ENCODE measurements around the gene NEMP1. TPM values are rescaled to one million over a fixed set of nuclear protein-coding genes. Genes with fewer than 3 reads are reported as not detected.
"Not testable (repeated sequence)": the region's sequence is repeated elsewhere in the genome, so short reads cannot be mapped to it uniquely, and the experiment has no call there.

NEMP1 gene
- total RNA-seq, 1 experiment from 2014 or later = 13.6 TPM

- peak; percentile 23 for DNase-seq (ENCODE audit: low spot score)
Measured at GRCh38 chr12:57031138-57031725, 47.4 kb downstream of the NEMP1 start.

- no peak for DNase-seq (ENCODE audit: low spot score)
Measured at GRCh38 chr12:57029457-57029856, 49.1 kb downstream of the NEMP1 start.

DNA sequence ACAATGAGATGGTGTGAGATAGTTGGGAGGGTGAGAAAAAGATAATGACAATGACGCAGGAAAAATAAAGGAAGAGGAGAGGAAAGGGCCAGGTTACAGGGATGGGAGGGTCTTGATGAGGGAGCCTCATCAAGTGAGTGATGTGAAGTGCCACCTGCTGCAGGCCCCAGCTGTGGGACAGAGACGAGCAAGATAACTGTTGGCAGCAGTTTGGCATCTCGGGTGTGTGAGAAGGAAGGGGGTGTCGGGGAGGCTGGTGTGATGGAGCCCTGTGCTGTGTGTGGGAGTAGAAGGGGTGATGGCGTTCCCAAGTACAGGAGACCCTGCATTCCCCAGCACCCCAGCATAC is 50.8 kb downstream of the NEMP1 start:
- no peak for DNase-seq (ENCODE audit: low spot score)

DNA sequence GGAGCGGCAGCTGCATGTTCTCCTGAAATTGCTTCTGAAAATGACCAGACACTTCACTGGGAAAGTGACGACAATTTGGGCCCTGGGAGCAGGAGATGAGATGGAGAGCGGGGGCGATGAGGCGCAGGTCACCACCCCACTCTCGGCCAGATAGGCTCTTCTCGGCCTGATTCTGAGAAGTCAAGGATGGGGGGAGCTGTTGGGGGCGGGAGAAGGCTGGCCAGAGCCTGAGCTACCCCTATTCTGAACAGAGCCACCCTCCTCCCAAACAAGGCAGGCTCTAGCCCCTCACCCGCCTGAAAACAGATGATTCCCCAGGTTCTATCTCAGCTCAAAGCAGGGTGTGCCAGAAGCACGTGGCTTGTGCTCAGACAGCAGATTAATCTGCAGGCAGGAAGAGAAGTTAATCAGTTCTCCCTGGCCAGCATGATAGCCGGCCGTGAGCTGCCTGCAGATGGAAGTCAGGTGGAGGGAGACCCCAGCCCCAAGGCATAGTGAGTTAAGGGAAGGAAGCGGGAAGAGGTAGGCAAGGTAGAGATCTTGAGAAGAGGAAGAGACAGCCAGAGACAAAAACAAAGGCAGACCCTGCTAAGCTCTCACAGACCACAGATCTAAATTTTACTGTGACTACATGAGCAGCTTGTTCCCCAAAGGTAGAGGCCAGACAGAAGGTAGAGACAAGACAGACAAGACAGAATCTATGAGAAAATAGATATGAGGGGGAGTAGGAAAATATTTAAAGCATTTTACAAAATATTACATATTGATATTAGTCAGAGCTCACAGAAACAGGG is 51.4 kb downstream of the NEMP1 start:
- DNase-seq (ENCODE audit: low spot score) = no peak

DNA sequence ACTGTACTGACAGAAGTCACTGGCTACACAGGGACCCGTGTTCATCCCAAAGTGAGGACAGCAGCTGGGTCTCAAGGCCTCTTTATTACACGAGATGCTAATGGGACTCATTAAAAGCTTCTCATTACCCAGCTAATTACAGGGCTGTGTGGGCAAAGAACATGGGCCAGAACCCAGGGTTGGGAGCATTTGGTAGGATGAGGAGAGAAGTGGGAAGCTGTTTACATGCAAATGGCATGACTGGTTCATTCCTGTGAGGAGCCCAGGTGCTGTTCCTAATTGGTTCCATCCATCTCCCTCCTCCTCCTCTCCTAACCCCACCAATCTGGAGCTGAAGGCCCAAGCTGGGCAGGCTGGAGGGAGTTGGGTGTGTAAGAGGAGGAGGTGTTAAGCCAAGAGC is 53.4 kb downstream of the NEMP1 start:
- no peak for DNase-seq (ENCODE audit: low spot score)

- not testable (repeated sequence) for DNase-seq (ENCODE audit: low spot score)
Measured at GRCh38 chr12:57022324-57022723, 56.3 kb downstream of the NEMP1 start.

- DNase-seq (ENCODE audit: low spot score) = no peak
Measured at GRCh38 chr12:57019983-57020719, 58.4 kb downstream of the NEMP1 start.

DNA sequence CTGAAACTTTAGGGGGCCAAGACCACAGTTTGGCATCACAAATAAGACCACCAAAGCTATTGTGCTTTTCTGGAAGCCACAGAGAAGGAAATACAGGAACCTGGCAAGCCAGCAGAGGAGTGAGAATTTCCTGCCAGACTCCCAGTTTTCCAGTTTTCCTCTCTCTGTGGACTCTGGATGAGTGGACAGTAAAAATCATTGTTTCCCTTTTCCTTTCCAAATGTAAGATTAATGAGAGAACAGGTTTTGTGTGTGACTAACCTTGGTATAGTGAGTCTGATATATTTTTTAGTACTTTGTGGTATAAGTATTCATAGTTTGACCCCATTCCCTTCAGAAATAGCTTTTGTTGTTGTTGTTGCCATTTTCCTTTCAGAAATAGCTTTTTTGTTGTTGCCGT is 59.7 kb downstream of the NEMP1 start:
- no peak for DNase-seq (ENCODE audit: low spot score)

DNA sequence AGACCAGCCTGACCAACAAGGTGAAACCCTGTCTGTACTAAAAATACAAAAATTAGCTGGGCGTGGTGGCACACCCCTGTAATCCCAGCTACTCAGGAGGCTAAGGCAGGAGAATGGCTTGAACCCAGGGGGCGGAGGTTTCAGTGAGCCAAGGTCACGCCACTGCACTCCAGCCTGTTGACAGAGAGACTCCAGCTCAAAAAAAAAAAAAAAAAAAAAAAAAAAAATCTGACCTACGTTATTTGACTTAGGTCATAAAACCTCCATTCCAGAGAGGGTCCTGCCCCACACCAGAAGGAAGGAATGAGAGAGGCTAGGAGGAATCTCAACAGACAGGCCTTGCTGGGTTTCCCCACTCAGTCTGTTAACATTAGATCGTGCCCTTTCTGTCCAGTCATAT is 60.2 kb downstream of the NEMP1 start:
- DNase-seq (ENCODE audit: low spot score) = not testable (repeated sequence)

DNA sequence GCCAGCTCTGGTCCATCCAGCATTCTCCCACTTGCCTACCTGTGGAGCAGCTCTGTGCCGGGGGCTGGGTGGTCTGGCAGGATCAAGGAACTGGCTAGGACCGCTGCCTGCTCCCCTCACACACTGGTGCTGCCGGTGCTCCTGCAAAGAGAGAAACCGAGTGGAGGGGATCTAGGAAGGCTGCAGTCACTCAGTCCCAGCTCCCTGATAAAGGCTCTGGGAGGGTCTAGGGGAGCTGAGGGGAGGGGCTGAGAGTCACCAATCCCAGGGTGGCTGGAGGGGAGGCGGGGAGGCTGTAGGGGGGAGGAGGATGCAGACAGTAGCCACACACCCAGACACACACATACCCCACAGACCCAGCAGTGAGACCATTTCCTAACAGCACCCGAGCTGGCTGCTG is 62.2 kb downstream of the NEMP1 start, which contains the start of gene TAC3:
Gene TAC3 (minus strand): TSS at position 182 of the 400 bp plus-strand sequence. CDS start 732 bp downstream, outside the sequence.
- DNase-seq (ENCODE audit: low spot score) = no peak

DNA sequence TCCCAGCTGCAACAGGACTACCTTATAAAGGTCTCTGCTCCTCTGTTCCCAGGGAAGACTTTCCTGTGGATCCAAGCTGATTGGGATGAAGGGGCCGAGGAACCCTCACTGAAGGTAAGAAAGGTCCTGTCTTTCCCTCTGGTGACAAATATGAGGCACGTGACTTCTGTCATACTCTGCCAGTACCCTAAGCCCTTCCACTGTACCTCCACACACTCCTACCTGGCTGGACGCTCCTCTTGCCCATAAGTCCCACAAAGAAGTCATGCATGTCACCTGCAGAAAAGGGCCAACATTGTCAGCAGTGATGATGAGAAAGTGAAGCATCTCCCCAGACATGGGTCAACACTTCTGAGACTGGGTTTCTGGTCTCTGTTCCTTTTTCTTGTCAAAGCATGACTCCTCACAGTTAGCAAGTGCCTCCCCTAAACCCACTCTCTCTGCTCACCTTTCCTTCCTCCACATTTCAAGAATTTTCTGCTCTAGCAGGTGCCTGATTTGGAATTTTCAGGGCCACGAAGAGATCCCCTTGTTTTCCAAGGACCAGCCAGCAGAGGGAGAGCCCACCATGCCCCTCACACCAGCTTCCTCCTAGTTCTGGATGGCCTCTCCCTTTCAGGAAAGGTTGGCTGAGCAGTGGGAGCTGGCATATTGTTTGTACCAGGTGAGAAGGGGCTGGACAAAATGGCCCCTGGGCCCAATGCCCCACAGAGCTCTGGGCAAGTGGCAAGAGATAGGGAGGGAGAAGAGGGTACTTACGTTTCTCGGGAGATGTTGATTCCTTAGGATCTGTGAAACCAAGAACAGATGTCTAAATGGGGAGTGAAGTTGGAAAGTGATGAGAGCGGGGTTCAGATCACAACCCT is 65.8 kb downstream of the NEMP1 start:
- no peak for DNase-seq (ENCODE audit: low spot score)

DNA sequence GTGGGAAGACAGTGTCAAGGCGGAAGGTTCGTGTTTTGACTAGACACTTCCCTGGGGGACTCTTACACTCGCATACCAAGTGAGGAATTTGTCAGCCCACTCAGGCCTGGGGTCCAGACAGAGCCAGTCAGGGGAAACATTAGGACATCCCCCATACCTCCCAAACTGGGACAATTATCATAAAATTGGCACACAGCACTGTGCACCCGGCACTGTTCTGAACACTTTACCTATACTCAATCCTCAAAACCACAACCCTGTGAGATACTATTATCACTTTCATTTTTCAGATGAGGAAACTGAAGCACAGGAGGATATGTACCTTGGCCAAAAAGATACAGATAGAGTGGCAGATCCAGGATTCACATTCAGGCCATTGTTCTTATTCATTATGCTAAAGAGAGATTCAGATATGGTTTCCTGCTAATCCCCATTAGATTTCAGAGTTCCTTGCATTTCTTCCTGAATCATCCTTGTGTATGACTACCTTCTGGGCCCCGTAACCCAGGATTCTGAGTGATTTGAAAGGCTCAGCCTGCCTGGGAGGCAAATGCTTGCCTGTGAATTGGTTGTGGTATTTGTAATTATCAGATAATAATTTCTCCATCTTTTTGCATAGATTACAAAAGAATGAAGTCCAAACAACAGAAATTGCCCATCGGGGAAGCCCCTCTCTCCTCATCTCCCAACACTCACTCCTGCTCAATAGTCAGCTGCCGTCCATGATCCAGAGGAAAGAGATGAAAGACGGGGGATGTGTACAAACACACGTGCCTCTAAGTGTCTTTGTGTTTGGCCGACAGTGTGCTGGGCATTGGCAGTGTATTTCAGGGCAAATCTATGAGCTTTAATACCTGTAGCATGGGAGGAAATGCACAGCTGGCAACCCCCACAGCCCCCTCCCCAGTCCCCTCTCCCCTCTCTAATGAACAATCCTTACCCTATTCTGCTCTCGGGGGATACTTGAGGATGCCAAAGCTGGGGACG is 66.9 kb downstream of the NEMP1 start:
- no peak for DNase-seq (ENCODE audit: low spot score)

DNA sequence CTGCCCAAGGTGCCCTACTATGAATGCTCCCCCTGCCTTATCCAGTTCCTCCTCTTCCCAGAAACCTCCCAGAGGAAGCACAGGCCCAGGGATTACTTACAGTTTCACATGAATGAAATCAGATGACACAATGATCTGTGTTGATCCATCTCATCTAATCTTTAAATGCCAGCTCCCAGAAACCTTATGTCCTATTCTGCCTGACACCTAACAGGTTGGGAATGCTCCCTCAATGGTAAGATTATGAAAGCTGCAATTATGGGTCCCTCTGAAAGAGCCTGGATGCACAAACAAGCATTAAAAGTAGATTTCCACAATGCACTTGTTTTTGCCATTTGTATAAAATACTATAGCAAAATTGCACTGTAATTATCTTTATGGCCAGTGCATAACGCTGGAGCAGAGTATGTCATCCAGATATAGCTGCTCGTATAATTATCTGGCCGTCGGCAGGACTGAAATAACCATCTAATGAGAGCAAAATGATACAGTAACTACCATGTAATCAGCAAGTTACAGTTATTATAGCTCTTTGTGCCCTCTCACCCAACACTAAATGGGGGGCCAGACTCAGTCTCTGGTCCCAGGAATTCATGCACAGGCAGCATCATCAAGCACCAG is 67.9 kb downstream of the NEMP1 start:
- no peak for DNase-seq (ENCODE audit: low spot score)

DNA sequence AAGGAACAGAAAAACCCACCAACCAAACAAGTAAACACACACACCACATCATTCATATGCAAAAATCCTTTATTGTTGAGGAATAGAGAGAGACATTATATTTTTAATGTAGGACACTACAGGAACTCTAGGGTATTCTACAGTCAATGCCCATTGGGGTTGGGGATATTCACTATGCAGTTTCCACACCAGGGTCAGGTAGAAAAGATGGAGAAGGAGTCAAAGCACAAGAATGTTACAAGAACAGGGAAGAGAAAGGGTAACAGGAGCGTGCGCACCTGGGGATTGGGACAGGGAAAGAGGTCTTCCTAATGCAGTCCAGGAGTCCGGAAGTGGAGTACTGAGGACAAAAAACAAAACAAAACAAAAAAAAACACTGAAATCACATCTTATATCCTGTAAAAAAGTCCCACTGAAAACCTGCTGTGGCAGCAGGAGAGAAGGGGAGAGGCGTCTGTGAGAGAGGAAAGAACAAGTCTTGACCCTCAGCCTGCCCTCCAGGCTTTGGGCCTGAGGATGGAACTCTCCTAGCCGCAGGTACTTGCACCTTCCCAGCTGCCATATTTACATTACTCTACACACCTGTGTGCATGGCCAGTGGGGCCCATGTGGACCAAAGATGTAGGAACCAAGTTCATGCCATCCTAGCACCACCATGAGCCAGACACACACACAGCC is 68.5 kb downstream of the NEMP1 start:
- no peak for DNase-seq (ENCODE audit: low spot score)

GRCh38 chr12:57008178-57008577 is 70.4 kb downstream of the NEMP1 start:
- peak; percentile 58 for DNase-seq (ENCODE audit: low spot score)

- DNase-seq (ENCODE audit: low spot score) = no peak
Measured at GRCh38 chr12:57006809-57007475, 71.6 kb downstream of the NEMP1 start.

DNA sequence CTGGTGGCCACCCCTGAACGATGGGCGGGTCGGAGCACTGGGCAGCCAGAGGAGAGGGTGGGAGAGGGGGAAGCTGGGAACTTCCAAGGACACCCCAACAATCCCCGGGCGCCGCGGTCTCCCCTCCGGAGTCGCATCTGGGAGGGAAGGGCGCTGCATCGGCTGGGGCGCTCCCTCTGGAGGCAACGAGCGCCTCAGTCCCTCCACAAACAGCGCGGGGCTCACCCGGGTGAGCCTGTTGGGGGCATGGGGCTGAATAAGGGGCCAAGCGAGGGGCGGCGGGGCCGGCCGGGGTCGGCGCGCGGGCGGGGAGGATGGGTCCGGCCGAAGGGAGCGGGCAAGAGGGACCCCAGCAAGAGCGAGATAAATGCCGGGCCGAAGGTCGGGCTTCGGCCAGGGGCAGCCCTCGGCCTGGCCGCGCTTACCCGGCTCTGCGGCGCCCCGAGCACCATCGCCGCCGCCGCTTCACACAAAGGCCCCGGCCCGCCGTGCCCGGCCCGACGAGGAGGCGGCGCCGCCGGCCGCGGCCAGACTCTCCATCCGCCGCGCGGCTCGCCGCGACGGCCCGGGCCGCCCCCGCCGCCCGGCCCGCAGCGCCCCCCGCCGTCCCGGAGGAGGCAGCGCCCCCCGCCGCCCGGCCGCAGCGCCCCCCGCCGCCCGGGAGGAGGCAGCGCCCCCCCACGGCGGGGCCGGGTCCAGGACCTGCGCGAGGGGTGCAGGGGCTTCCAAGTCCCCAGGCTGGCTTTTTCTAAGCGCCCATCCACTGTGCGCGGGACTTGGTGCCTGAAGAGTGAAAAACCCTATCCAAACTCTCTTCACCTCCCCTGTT is 72.4 kb downstream of the NEMP1 start, which contains the start of gene ZBTB39:
Gene ZBTB39 (minus strand): TSS at position 567 of the 829 bp plus-strand sequence. CDS start 1,629 bp downstream, outside the sequence.
- peak; percentile 53 for DNase-seq (ENCODE audit: low spot score)
